ENCODE results near the gene FOXA1. TPM values are rescaled to one million over a fixed set of nuclear protein-coding genes. Genes with fewer than 3 reads are reported as not detected.
"Not testable (repeated sequence)": the region's sequence is repeated elsewhere in the genome, so short reads cannot be mapped to it uniquely, and the experiment has no call there.

Gene FOXA1
- total RNA-seq, 1 experiment from 2014 or later, result 0.07 TPM

- Histone ChIP-seq H3K27ac (ENCODE audit: insufficient read length, low read depth, low read length) (no peak overlapping the region), H3K9me3 (ENCODE audit: control insufficient read depth, low read depth, low read length) (no peaks in the 10 kb centered on the region), H3K27me3 (ENCODE audit: insufficient read depth, low read length) (no peaks in the 10 kb centered on the region), H2BK5ac (ENCODE audit: insufficient read length, low read length) (no peak overlapping the region), H4K5ac (ENCODE audit: insufficient read length, low read depth, low read length) (no peak overlapping the region), H3K4me2 (ENCODE audit: insufficient read depth, insufficient read length, low read length) (no peak overlapping the region), H3K9ac (ENCODE audit: extremely low read depth, insufficient read length, low read length) (no peak overlapping the region), H2BK120ac (ENCODE audit: low read depth, low read length, poor library complexity, severe bottlenecking) (no peak overlapping the region), H3K18ac (ENCODE audit: insufficient read length, low read depth, low read length) (no peak overlapping the region), H4K20me1 (ENCODE audit: control insufficient read depth, insufficient read depth, insufficient read length) (no peaks in the 10 kb centered on the region), H2AFZ (ENCODE audit: low read length) (no peak overlapping the region), H3K23me2 (ENCODE audit: insufficient read length, low read depth, low read length, poor library complexity, severe bottlenecking) (no peaks in the 10 kb centered on the region), H2BK12ac (ENCODE audit: insufficient read length, low read depth, low read length) (no peak overlapping the region), H3K23ac (ENCODE audit: insufficient read length, low read depth, low read length) (no peak overlapping the region), H2BK20ac (ENCODE audit: low read depth, low read length, poor library complexity, severe bottlenecking) (no peak overlapping the region), H3K79me1 (ENCODE audit: insufficient read depth, low read depth, low read length, poor library complexity, severe bottlenecking) (no peaks in the 10 kb centered on the region), H3K4me1 (ENCODE audit: insufficient read depth, low read length) (no peaks in the 10 kb centered on the region), H3K79me2 (ENCODE audit: insufficient read depth, low read length) (no peaks in the 10 kb centered on the region), H4K91ac (ENCODE audit: insufficient read length, low read depth, low read length) (no peak overlapping the region), H3T11ph (ENCODE audit: low read length) (no peak overlapping the region), H3K14ac (ENCODE audit: insufficient read depth, low read length) (no peak overlapping the region), H4K8ac (replicated peaks; ENCODE audit: insufficient read length, low read depth, low read length) (no peak overlapping the region), H3K56ac (ENCODE audit: insufficient read length, low read depth, low read length) (no peak overlapping the region), H2BK15ac (ENCODE audit: low read depth, low read length) (no peak overlapping the region), H2AK5ac (ENCODE audit: insufficient read length, low read length) (no peak overlapping the region), H3K4ac (ENCODE audit: low read depth, low read length) (no peak overlapping the region)
- H3K4me3 Mint-ChIP-seq, result no peak overlapping the region
- no CpG with 5 or more reads among the region's 4 CpGs for WGBS (ENCODE audit: extremely low coverage, insufficient read length, low lambda C conversion rate)
- H3K9me3 Mint-ChIP-seq, result peaks cover 22 to 25% of the 10 kb centered on the region in 2 experiments
- no peaks in the 10 kb centered on the region; the same call in 1 of the 2 replicates for H3K27me3 Mint-ChIP-seq (ENCODE audit: low read depth)
- DNase-seq, result no peak
- no peak overlapping the region for H3K27ac Mint-ChIP-seq
- H3K36me3 Mint-ChIP-seq (ENCODE audit: insufficient read depth in 1 of 3, low read depth in 3 of 3), result peaks cover 5 to 25% (median 18%) of the 10 kb centered on the region in 3 experiments
- 0 out of 4 replicates have a peak, but pooled peaks cover 0 to 2% of the 10 kb centered on the region in 2 experiments for H3K4me1 Mint-ChIP-seq
- TF ChIP-seq, protein P1, sequence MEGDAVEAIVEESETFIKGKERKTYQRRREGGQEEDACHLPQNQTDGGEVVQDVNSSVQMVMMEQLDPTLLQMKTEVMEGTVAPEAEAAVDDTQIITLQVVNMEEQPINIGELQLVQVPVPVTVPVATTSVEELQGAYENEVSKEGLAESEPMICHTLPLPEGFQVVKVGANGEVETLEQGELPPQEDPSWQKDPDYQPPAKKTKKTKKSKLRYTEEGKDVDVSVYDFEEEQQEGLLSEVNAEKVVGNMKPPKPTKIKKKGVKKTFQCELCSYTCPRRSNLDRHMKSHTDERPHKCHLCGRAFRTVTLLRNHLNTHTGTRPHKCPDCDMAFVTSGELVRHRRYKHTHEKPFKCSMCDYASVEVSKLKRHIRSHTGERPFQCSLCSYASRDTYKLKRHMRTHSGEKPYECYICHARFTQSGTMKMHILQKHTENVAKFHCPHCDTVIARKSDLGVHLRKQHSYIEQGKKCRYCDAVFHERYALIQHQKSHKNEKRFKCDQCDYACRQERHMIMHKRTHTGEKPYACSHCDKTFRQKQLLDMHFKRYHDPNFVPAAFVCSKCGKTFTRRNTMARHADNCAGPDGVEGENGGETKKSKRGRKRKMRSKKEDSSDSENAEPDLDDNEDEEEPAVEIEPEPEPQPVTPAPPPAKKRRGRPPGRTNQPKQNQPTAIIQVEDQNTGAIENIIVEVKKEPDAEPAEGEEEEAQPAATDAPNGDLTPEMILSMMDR (conservative IDR thresholded peaks at IDR 0.05), result no peak
These were observed 36.3 kb downstream of the FOXA1 start for GRCh38 chr14:37558740-37559139.

DNA sequence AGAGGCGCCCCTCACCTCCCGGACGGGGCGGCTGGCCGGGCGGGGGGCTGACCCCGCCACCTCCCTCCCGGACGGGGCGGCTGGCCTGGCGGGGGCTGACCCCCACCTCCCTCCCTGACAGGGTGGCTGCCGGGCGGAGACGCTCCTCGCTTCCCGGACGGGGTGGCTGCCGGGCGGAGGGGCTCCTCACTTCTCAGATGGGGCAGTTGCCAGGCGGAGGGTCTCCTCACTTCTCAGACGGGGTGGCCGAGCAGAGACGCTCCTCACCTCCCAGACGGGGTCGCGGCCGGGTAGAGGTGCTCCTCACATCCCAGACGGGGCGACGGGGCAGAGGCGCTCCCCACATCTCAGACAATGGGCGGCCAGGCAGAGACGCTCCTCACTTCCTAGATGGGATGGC is 39.5 kb downstream of the FOXA1 start:
- H4K5ac ChIP-seq (ENCODE audit: insufficient read length, low read depth, low read length); H4K8ac ChIP-seq (replicated peaks; ENCODE audit: insufficient read length, low read depth, low read length); H4K20me1 ChIP-seq (ENCODE audit: control insufficient read depth, insufficient read depth, insufficient read length); H3K79me1 ChIP-seq (ENCODE audit: insufficient read depth, low read depth, low read length, poor library complexity, severe bottlenecking); H2AFZ ChIP-seq (ENCODE audit: low read length); H4K91ac ChIP-seq (ENCODE audit: insufficient read length, low read depth, low read length); H3K4me3 Mint-ChIP-seq; H3K4ac ChIP-seq (ENCODE audit: low read depth, low read length); H3K56ac ChIP-seq (ENCODE audit: insufficient read length, low read depth, low read length); H2BK15ac ChIP-seq (ENCODE audit: low read depth, low read length); H3K23ac ChIP-seq (ENCODE audit: insufficient read length, low read depth, low read length); H3K79me2 ChIP-seq (ENCODE audit: insufficient read depth, low read length); H2BK5ac ChIP-seq (ENCODE audit: insufficient read length, low read length); H2BK120ac ChIP-seq (ENCODE audit: low read depth, low read length, poor library complexity, severe bottlenecking); H3K18ac ChIP-seq (ENCODE audit: insufficient read length, low read depth, low read length); DNase-seq; H2BK12ac ChIP-seq (ENCODE audit: insufficient read length, low read depth, low read length); H3K27me3 Mint-ChIP-seq (ENCODE audit: low read depth); H2AK5ac ChIP-seq (ENCODE audit: insufficient read length, low read length); H3T11ph ChIP-seq (ENCODE audit: low read length); H3K27ac Mint-ChIP-seq; H2BK20ac ChIP-seq (ENCODE audit: low read depth, low read length, poor library complexity, severe bottlenecking); H3K27me3 ChIP-seq (ENCODE audit: insufficient read depth, low read length); H3K4me2 ChIP-seq (ENCODE audit: insufficient read depth, insufficient read length, low read length); H3K9ac ChIP-seq (ENCODE audit: extremely low read depth, insufficient read length, low read length); H3K4me1 Mint-ChIP-seq; H3K23me2 ChIP-seq (ENCODE audit: insufficient read length, low read depth, low read length, poor library complexity, severe bottlenecking); H3K9me3 ChIP-seq (ENCODE audit: control insufficient read depth, low read depth, low read length); H3K27ac ChIP-seq (ENCODE audit: insufficient read length, low read depth, low read length); H3K14ac ChIP-seq (ENCODE audit: insufficient read depth, low read length); H3K4me1 ChIP-seq (ENCODE audit: insufficient read depth, low read length): not testable (repeated sequence)
- Mint-ChIP-seq H3K36me3 (ENCODE audit: insufficient read depth in 1 of 3, low read depth in 3 of 3) (peaks cover 9 to 25% (median 22%) of the 10 kb centered on the region in 3 experiments), H3K9me3 (peaks cover 30 to 31% of the 10 kb centered on the region in 2 experiments)
- WGBS (ENCODE audit: extremely low coverage, insufficient read length, low lambda C conversion rate), result no CpG with 5 or more reads among the region's 33 CpGs
